GM12801 (cell line): ENCODE measurements around the gene GRAMD2B.

Experiments used
- CTCF ChIP-seq: IDR thresholded peaks from one replicate; pipeline ENCODE4 v1.5.1; 2011; ENCODE audit warnings: control low read depth; ENCODE audit not compliant: insufficient read length; ENCODE audit errors: extremely low read depth

Gene GRAMD2B

DNA sequence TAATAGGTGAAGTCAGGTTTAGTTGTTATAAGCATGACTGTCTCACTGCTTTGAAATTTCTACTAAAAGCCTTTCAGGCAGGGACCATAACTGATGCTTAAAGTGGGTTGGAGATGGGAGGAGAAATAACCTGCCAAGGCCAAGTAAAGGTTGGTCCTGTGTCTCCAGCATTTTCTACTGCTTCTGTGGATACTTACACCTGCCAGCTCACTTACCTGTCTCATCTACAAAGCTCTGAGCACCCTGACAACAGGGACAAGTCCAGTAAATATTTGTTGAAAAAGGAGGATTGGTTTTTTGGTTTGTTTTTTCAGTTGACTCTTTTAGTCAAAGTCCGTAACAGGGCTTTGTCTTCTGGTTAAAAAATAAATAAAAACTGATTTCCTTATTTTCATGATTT, 38.6 kb downstream of the GRAMD2B start:
- TF ChIP-seq CTCF: no peak

DNA sequence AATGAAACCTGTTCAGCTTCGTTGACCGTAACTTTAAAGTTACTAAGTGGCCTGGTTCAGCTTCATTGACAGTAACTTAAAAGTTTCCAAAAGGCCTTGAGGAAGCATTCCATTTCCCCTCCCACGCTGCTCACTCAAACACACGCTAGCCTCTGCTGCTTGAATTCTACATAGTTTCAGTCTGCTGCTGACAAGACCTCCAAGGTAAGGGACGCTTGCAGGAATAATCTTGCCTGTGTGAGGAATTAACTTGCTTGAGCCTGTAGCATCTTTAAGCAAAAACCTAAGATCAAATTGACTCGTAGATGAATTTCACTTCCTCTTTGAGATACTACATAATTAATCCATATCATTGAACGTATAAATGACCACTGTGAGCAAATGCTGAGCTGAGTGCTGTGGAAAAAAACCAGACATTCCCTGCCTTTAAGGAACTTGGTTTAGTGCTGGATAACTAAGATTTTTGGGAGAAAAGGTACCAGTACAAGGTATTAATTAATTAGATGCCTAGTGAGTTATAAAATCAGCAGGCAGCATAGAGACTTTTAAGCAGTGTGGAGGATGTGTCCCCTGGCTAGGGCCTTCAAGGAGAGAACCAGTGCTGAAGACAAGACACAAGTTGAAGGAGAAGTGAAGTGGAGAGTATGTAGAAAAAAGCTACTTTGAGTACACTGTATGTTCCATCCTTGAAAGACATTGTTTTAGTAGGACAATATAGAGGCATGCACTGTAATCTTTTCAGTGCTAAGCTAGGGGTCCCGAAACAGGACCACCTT, 39.2 kb downstream of the GRAMD2B start:
- TF ChIP-seq CTCF: no peak

DNA sequence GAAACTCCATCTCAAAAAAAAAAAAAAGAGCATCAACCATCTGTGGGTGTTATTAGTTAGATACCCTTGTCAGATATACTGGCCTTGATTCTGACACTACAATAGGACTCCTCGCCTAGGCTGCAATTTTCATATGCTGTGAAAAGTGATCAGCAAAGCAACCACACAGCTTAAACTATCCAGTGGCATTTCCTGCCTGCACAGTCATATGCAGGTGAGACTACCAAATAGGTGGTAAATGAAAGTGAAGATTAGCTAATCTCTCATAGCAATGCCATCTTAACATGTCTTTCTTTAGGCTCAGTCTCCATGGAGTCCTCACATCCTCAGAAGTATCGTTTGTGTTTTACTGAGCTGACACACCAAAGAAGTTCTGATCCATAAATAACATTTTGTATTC, 40.8 kb downstream of the GRAMD2B start:
- no peak for TF ChIP-seq CTCF

GRCh38 chr5:126464959-126465358, 41.8 kb downstream of the GRAMD2B start:
- TF ChIP-seq CTCF: no peak

DNA sequence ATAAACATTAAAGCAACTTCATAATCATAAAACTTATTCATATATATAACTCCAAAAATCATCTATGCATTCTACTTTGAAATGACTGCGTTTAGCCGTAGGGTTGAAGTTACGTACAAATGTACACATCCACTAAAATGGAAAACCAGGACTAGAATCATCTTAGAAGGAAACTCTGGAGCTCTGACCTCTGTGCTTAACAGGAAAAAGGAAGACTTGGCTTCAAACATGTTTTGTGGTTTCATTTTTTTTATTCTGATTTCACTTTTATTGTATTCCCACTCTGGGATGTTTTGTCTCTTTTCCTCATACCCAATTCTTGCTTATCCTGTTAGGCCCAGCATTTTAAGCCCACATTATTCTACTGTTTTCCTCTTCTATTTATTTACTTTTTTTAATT, 44.9 kb downstream of the GRAMD2B start:
- TF ChIP-seq CTCF: no peak

- TF ChIP-seq CTCF: no peak
These were observed 46.5 kb downstream of the GRAMD2B start for GRCh38 chr5:126469536-126470316.

GRCh38 chr5:126471247-126471646, 48.0 kb downstream of the GRAMD2B start:
- no peak for TF ChIP-seq CTCF
